OCI-LY7 (cell line): ENCODE results near the gene RMDN2.

Source experiments
- EZH2phosphoT487 ChIP-seq: fragments of 200-600 bp; sonication (generic); IDR thresholded peaks from 2 replicates; pipeline ENCODE4 v1.6.1; 2018; ENCODE audit warnings: low read depth, borderline replicate concordance, mild to moderate bottlenecking, mixed run types, antibody characterized with exemption, low read length, moderate library complexity, mixed read lengths
- TF ChIP-seq, protein P1 (sequence below): fragments of 200-600 bp; sonication (generic); conservative IDR thresholded peaks from 2 replicates; pipeline ENCODE4 v1.5.1; 2014; ENCODE audit warnings: mild to moderate bottlenecking, antibody characterized with exemption, low read length, moderate library complexity, mixed read lengths

DNA sequence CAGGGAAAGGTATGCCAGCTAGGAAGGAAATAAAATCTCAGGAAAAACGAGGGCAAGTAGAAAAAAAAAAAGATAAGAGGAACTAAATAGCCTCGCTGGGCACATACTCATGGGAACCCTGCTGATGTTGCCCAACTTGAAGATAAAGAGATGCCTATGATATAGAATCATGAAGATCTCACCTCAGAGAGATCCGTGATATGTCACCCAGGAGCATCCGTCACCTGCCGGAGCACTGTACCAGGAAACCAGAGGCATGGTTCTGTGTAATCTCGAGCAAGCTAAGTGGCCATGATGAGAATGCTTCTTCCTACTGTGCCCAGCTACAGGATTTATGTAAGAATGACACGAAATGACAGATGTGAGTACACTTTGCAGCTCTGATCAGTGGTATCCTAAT is 110.9 kb downstream of the RMDN2 start:
- TF ChIP-seq, protein P1, sequence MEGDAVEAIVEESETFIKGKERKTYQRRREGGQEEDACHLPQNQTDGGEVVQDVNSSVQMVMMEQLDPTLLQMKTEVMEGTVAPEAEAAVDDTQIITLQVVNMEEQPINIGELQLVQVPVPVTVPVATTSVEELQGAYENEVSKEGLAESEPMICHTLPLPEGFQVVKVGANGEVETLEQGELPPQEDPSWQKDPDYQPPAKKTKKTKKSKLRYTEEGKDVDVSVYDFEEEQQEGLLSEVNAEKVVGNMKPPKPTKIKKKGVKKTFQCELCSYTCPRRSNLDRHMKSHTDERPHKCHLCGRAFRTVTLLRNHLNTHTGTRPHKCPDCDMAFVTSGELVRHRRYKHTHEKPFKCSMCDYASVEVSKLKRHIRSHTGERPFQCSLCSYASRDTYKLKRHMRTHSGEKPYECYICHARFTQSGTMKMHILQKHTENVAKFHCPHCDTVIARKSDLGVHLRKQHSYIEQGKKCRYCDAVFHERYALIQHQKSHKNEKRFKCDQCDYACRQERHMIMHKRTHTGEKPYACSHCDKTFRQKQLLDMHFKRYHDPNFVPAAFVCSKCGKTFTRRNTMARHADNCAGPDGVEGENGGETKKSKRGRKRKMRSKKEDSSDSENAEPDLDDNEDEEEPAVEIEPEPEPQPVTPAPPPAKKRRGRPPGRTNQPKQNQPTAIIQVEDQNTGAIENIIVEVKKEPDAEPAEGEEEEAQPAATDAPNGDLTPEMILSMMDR, result no peak
- no peak for TF ChIP-seq EZH2phosphoT487
